GM23338 (cell line): Measurements from ENCODE around the gene CYP19A1. TPM values are rescaled to one million over a fixed set of nuclear protein-coding genes. Genes with fewer than 3 reads are reported as not detected.

Experiments used
- ATAC-seq: fragments of 200-7000 bp; cut with Tn5 transposase; 3 replicates; pipeline ENCODE4 v1.9.1; 2020
- DNase-seq: peaks from one replicate; pipeline ENCODE4 v3.0.0-alpha.2; 2015; ENCODE audit warnings: low spot score
- H2AFZ ChIP-seq: fragments of 200-600 bp; sonication (generic); 2 replicates; pipeline ENCODE4 v1.8.0; 2016; ENCODE audit warnings: antibody characterized with exemption, mild to moderate bottlenecking, moderate library complexity
- H3F3A ChIP-seq: fragments of 200-600 bp; sonication (generic); replicated peaks from 2 replicates; pipeline ENCODE4 v1.8.0; 2017; ENCODE audit warnings: antibody characterized with exemption, mixed run types, low read depth
- H3K27ac ChIP-seq: fragments of 200-600 bp; sonication (generic); 2 replicates; pipeline ENCODE4 v1.6.1; 2016; ENCODE audit warnings: low read depth
- H3K27me3 ChIP-seq: fragments of 200-600 bp; sonication (generic); 2 replicates; pipeline ENCODE4 v1.8.0; 2016; ENCODE audit warnings: mild to moderate bottlenecking, mixed run types, moderate library complexity; ENCODE audit not compliant: insufficient read depth
- H3K36me3 ChIP-seq: fragments of 200-600 bp; sonication (generic); 2 replicates; pipeline ENCODE4 v1.8.0; 2016; ENCODE audit warnings: mild to moderate bottlenecking; ENCODE audit not compliant: insufficient read depth
- H3K4me1 ChIP-seq: fragments of 200-600 bp; sonication (generic); 2 replicates; pipeline ENCODE4 v1.8.0; 2016; ENCODE audit warnings: mild to moderate bottlenecking, moderate library complexity; ENCODE audit not compliant: insufficient read depth
- H3K4me2 ChIP-seq: fragments of 200-600 bp; sonication (generic); 2 replicates; pipeline ENCODE4 v1.7.1; 2017; ENCODE audit warnings: mixed run types
- H3K4me3 ChIP-seq: fragments of 200-600 bp; sonication (generic); 2 replicates; pipeline ENCODE4 v1.6.1; 2016; ENCODE audit warnings: mixed run types
- H3K79me2 ChIP-seq: fragments of 200-600 bp; sonication (generic); replicated peaks from 2 replicates; pipeline ENCODE4 v1.8.0; 2017; ENCODE audit warnings: mild to moderate bottlenecking; ENCODE audit not compliant: insufficient read depth
- H3K9me2 ChIP-seq: fragments of 200-600 bp; sonication (generic); 2 replicates; pipeline ENCODE4 v1.8.0; 2017; ENCODE audit not compliant: insufficient read depth
- H4K20me1 ChIP-seq: fragments of 200-600 bp; sonication (generic); replicated peaks from 2 replicates; pipeline ENCODE4 v1.8.0; 2017; ENCODE audit warnings: mild to moderate bottlenecking; ENCODE audit not compliant: insufficient read depth
- H3K27ac Mint-ChIP-seq: 2 replicates; pipeline ENCODE4 v1.8.0; 2020; ENCODE audit warnings: inconsistent platforms, mild to moderate bottlenecking, moderate library complexity, mixed read lengths
- H3K27me3 Mint-ChIP-seq: 3 replicates; pipeline ENCODE4 v1.8.0; 2022; ENCODE audit warnings: low read depth, mild to moderate bottlenecking, moderate library complexity, mixed read lengths, inconsistent platforms; ENCODE audit not compliant: insufficient read depth, poor library complexity
- H3K36me3 Mint-ChIP-seq: 3 replicates; pipeline ENCODE4 v1.8.0; 2021; ENCODE audit warnings: low read depth, mild to moderate bottlenecking, inconsistent platforms, moderate library complexity, mixed read lengths
- H3K4me1 Mint-ChIP-seq: 3 replicates; pipeline ENCODE4 v1.8.0; 2020; ENCODE audit warnings: mild to moderate bottlenecking, inconsistent platforms, mixed read lengths
- H3K4me3 Mint-ChIP-seq: 3 replicates; pipeline ENCODE4 v1.8.0; 2021; ENCODE audit warnings: moderate library complexity, mild to moderate bottlenecking, inconsistent platforms, mixed read lengths
- H3K9me3 Mint-ChIP-seq: 3 replicates; pipeline ENCODE4 v1.8.0; 2020; ENCODE audit warnings: moderate library complexity, mild to moderate bottlenecking, inconsistent platforms, mixed read lengths
- CREB1 ChIP-seq: fragments of 250-450 bp; sonication (Bioruptor Pico); IDR thresholded peaks from 2 replicates; pipeline ENCODE4 v1.5.0; 2020; ENCODE audit warnings: low read depth, mild to moderate bottlenecking, moderate library complexity
- EZH2 ChIP-seq: fragments of 200-600 bp; sonication (generic); IDR thresholded peaks from one replicate; pipeline ENCODE4 v1.8.0; 2017; ENCODE audit warnings: antibody characterized with exemption, mild to moderate bottlenecking, low read depth; ENCODE audit not compliant: unreplicated experiment
- EZH2phosphoT487 ChIP-seq: fragments of 200-600 bp; sonication (generic); IDR thresholded peaks from one replicate; pipeline ENCODE4 v1.8.1; 2018; ENCODE audit warnings: antibody characterized with exemption; ENCODE audit not compliant: unreplicated experiment
- JUNB ChIP-seq: IDR thresholded peaks from one replicate; pipeline ENCODE4 v1.6.1; 2016; ENCODE audit warnings: antibody characterized with exemption; ENCODE audit not compliant: unreplicated experiment
- NANOG ChIP-seq: IDR thresholded peaks from 2 replicates; pipeline ENCODE4 v1.6.1; 2016; ENCODE audit warnings: antibody characterized with exemption, borderline replicate concordance
- POLR2AphosphoS5 ChIP-seq: IDR thresholded peaks from 2 replicates; pipeline ENCODE4 v1.6.1; 2016; ENCODE audit warnings: antibody characterized with exemption, low read depth
- STAT1 ChIP-seq: IDR thresholded peaks from one replicate; pipeline ENCODE4 v1.6.1; 2016; ENCODE audit warnings: antibody characterized with exemption; ENCODE audit not compliant: unreplicated experiment
- ZNF114 ChIP-seq: fragments of 250-450 bp; sonication (Bioruptor Pico); IDR thresholded peaks from 2 replicates; pipeline ENCODE4 v1.5.0; 2020; ENCODE audit warnings: mild to moderate bottlenecking, moderate library complexity
- ZNF331 ChIP-seq: fragments of 250-450 bp; sonication (Bioruptor Pico); IDR thresholded peaks from 2 replicates; pipeline ENCODE4 v1.5.0; 2020; ENCODE audit warnings: low read depth, mild to moderate bottlenecking, moderate library complexity
- polyA plus RNA-seq: library from polyadenylated mRNA; unstranded; fragments of >200 nt; fragmentation: Nextera tagmentation; extraction: Ambion mirVana; gene quantifications from 2 replicates; pipeline ENCODE4 v1.2.1, GENCODE V29; 2016
- total RNA-seq: library from RNA; depleted of rRNA; stranded (reverse); fragments of >200 nt; shearing (Covaris generic); gene quantifications from 2 replicates; pipeline ENCODE4 v1.2.3, GENCODE V29; 2014
- TF ChIP-seq, protein P1 (sequence below): IDR thresholded peaks from one replicate; pipeline ENCODE4 v1.6.1; 2018; ENCODE audit warnings: antibody characterized with exemption; ENCODE audit not compliant: unreplicated experiment
- TF ChIP-seq, protein P2 (sequence below): fragments of 250-450 bp; sonication (Bioruptor Pico); IDR thresholded peaks from 2 replicates; pipeline ENCODE4 v1.5.0; 2020; ENCODE audit warnings: mild to moderate bottlenecking, moderate library complexity
- TF ChIP-seq, protein P3 (sequence below): IDR thresholded peaks from 2 replicates; pipeline ENCODE4 v1.6.1; 2016; ENCODE audit warnings: antibody characterized with exemption
- TF ChIP-seq, protein P4 (sequence below), 2 experiments: fragments of 200-600 bp in 1 of 2; sonication (generic) in 1 of 2; conservative IDR thresholded peaks; 2 replicates each; pipeline versions ENCODE4 v1.5.1 to v1.6.1; 2016 to 2017; ENCODE audit warnings: antibody characterized with exemption in 2 of 2, low read depth in 2 of 2, mild to moderate bottlenecking in 2 of 2, moderate library complexity in 1 of 2

CYP19A1 gene
- total and polyA plus RNA-seq, 2 experiments from 2014 or later: 0.42 TPM; not detected in 1

DNA sequence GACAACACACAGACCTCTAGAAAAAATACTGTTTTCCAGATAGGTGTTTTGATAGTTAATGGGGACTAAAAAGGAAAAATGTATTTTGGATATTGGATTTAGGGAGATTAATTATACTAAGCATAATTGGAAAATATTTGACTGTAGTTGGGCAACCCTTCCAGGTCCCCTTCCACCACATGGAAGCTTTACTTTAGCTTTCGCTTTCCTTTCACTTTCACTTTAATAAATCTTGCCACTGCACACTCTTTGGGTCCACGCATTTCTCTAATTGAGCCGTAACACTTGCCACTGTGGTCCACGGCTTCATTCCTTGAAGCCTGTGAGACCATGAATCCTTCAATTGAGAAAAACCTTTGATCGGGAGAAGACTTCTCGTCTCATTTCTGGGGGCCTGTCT, 18.6 kb upstream of the CYP19A1 start:
- DNase-seq (no peak), ATAC-seq (no peak)
- H3K27me3 ChIP-seq: no peaks in the 10 kb centered on the region

More for the DNA sequence above, 18.6 kb upstream of the CYP19A1 start:
- Mint-ChIP-seq H3K4me3 (no peak overlapping the region), H3K9me3 (no peaks in the 10 kb centered on the region), H3K4me1 (peaks cover 4% of the 10 kb centered on the region; the same call in 1 of the 3 replicates), H3K36me3 (no peaks in the 10 kb centered on the region), H3K27me3 (peaks cover under 1% of the 10 kb centered on the region), H3K27ac (no peak overlapping the region)
- Histone ChIP-seq H3K36me3 (no peaks in the 10 kb centered on the region), H3K4me2 (no peak overlapping the region), H3K4me1 (no peaks in the 10 kb centered on the region; the same call in 1 of the 2 replicates), H4K20me1 (no peaks in the 10 kb centered on the region), H3K79me2 (no peaks in the 10 kb centered on the region), H3K9me2 (no peaks in the 10 kb centered on the region; the same call in 1 of the 2 replicates), H3K27ac (no peak overlapping the region), H3K4me3 (no peak overlapping the region), H2AFZ (no peak overlapping the region), H3F3A (no peaks in the 10 kb centered on the region)
- TF ChIP-seq, protein P1, sequence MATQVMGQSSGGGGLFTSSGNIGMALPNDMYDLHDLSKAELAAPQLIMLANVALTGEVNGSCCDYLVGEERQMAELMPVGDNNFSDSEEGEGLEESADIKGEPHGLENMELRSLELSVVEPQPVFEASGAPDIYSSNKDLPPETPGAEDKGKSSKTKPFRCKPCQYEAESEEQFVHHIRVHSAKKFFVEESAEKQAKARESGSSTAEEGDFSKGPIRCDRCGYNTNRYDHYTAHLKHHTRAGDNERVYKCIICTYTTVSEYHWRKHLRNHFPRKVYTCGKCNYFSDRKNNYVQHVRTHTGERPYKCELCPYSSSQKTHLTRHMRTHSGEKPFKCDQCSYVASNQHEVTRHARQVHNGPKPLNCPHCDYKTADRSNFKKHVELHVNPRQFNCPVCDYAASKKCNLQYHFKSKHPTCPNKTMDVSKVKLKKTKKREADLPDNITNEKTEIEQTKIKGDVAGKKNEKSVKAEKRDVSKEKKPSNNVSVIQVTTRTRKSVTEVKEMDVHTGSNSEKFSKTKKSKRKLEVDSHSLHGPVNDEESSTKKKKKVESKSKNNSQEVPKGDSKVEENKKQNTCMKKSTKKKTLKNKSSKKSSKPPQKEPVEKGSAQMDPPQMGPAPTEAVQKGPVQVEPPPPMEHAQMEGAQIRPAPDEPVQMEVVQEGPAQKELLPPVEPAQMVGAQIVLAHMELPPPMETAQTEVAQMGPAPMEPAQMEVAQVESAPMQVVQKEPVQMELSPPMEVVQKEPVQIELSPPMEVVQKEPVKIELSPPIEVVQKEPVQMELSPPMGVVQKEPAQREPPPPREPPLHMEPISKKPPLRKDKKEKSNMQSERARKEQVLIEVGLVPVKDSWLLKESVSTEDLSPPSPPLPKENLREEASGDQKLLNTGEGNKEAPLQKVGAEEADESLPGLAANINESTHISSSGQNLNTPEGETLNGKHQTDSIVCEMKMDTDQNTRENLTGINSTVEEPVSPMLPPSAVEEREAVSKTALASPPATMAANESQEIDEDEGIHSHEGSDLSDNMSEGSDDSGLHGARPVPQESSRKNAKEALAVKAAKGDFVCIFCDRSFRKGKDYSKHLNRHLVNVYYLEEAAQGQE: no peak
- TF ChIP-seq CREB1 (no peak), STAT1 (no peak), EZH2phosphoT487 (no peak), EZH2 (no peak), ZNF114 (CRISPR knock-in tag) (no peak), ZNF331 (CRISPR knock-in tag) (no peak), JUNB (no peak), NANOG (no peak), POLR2AphosphoS5 (no peak)
- TF ChIP-seq, protein P2, sequence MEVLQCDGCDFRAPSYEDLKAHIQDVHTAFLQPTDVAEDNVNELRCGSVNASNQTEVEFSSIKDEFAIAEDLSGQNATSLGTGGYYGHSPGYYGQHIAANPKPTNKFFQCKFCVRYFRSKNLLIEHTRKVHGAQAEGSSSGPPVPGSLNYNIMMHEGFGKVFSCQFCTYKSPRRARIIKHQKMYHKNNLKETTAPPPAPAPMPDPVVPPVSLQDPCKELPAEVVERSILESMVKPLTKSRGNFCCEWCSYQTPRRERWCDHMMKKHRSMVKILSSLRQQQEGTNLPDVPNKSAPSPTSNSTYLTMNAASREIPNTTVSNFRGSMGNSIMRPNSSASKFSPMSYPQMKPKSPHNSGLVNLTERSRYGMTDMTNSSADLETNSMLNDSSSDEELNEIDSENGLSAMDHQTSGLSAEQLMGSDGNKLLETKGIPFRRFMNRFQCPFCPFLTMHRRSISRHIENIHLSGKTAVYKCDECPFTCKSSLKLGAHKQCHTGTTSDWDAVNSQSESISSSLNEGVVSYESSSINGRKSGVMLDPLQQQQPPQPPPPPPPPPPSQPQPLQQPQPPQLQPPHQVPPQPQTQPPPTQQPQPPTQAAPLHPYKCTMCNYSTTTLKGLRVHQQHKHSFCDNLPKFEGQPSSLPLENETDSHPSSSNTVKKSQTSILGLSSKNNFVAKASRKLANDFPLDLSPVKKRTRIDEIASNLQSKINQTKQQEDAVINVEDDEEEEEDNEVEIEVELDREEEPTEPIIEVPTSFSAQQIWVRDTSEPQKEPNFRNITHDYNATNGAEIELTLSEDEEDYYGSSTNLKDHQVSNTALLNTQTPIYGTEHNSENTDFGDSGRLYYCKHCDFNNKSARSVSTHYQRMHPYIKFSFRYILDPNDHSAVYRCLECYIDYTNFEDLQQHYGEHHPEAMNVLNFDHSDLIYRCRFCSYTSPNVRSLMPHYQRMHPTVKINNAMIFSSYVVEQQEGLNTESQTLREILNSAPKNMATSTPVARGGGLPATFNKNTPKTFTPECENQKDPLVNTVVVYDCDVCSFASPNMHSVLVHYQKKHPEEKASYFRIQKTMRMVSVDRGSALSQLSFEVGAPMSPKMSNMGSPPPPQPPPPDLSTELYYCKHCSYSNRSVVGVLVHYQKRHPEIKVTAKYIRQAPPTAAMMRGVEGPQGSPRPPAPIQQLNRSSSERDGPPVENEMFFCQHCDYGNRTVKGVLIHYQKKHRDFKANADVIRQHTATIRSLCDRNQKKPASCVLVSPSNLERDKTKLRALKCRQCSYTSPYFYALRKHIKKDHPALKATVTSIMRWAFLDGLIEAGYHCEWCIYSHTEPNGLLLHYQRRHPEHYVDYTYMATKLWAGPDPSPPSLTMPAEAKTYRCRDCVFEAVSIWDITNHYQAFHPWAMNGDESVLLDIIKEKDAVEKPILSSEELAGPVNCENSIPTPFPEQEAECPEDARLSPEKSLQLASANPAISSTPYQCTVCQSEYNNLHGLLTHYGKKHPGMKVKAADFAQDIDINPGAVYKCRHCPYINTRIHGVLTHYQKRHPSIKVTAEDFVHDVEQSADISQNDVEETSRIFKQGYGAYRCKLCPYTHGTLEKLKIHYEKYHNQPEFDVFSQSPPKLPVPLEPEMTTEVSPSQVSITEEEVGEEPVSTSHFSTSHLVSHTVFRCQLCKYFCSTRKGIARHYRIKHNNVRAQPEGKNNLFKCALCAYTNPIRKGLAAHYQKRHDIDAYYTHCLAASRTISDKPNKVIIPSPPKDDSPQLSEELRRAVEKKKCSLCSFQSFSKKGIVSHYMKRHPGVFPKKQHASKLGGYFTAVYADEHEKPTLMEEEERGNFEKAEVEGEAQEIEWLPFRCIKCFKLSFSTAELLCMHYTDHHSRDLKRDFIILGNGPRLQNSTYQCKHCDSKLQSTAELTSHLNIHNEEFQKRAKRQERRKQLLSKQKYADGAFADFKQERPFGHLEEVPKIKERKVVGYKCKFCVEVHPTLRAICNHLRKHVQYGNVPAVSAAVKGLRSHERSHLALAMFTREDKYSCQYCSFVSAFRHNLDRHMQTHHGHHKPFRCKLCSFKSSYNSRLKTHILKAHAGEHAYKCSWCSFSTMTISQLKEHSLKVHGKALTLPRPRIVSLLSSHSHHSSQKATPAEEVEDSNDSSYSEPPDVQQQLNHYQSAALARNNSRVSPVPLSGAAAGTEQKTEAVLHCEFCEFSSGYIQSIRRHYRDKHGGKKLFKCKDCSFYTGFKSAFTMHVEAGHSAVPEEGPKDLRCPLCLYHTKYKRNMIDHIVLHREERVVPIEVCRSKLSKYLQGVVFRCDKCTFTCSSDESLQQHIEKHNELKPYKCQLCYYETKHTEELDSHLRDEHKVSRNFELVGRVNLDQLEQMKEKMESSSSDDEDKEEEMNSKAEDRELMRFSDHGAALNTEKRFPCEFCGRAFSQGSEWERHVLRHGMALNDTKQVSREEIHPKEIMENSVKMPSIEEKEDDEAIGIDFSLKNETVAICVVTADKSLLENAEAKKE: no peak
- TF ChIP-seq, protein P3, sequence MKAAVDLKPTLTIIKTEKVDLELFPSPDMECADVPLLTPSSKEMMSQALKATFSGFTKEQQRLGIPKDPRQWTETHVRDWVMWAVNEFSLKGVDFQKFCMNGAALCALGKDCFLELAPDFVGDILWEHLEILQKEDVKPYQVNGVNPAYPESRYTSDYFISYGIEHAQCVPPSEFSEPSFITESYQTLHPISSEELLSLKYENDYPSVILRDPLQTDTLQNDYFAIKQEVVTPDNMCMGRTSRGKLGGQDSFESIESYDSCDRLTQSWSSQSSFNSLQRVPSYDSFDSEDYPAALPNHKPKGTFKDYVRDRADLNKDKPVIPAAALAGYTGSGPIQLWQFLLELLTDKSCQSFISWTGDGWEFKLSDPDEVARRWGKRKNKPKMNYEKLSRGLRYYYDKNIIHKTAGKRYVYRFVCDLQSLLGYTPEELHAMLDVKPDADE: no peak
- TF ChIP-seq, protein P4, sequence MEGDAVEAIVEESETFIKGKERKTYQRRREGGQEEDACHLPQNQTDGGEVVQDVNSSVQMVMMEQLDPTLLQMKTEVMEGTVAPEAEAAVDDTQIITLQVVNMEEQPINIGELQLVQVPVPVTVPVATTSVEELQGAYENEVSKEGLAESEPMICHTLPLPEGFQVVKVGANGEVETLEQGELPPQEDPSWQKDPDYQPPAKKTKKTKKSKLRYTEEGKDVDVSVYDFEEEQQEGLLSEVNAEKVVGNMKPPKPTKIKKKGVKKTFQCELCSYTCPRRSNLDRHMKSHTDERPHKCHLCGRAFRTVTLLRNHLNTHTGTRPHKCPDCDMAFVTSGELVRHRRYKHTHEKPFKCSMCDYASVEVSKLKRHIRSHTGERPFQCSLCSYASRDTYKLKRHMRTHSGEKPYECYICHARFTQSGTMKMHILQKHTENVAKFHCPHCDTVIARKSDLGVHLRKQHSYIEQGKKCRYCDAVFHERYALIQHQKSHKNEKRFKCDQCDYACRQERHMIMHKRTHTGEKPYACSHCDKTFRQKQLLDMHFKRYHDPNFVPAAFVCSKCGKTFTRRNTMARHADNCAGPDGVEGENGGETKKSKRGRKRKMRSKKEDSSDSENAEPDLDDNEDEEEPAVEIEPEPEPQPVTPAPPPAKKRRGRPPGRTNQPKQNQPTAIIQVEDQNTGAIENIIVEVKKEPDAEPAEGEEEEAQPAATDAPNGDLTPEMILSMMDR (conservative IDR thresholded peaks at IDR 0.05; ENCODE audit: low read depth in 2 of 2): no peak
